NT2/D1 (cell line): ENCODE data around the gene SLC39A2.

Experiments
- DNase-seq: peaks from one replicate; pipeline ENCODE4 v3.0.0-alpha.2; 2011; ENCODE audit warnings: low read depth, low spot score
- H3K27me3 ChIP-seq: 2 replicates; pipeline ENCODE4 v1.6.0; 2011; ENCODE audit warnings: mild to moderate bottlenecking; ENCODE audit not compliant: insufficient read length, insufficient read depth
- H3K36me3 ChIP-seq: 2 replicates; pipeline ENCODE4 v1.6.1; 2011; ENCODE audit warnings: mild to moderate bottlenecking, low read length, mixed read lengths; ENCODE audit not compliant: insufficient read depth, insufficient read length
- H3K4me1 ChIP-seq: 2 replicates; pipeline ENCODE4 v1.5.1; 2011; ENCODE audit not compliant: insufficient read depth, insufficient read length
- H3K4me3 ChIP-seq: 2 replicates; pipeline ENCODE4 v1.5.1; 2011; ENCODE audit warnings: low read depth; ENCODE audit not compliant: insufficient read length
- H3K9ac ChIP-seq: 2 replicates; pipeline ENCODE4 v1.6.0; 2011; ENCODE audit warnings: low read depth; ENCODE audit not compliant: insufficient read length
- H3K9me3 ChIP-seq: 2 replicates; pipeline ENCODE4 v1.5.1; 2011; ENCODE audit warnings: mild to moderate bottlenecking, low read length; ENCODE audit not compliant: insufficient read depth
- SUZ12 ChIP-seq: IDR thresholded peaks from 2 replicates; pipeline ENCODE4 v1.6.1; 2011; ENCODE audit not compliant: insufficient read length, insufficient read depth; ENCODE audit errors: extremely low read depth
- YY1 ChIP-seq: IDR thresholded peaks from 2 replicates; pipeline ENCODE4 v1.6.1; 2011; ENCODE audit not compliant: insufficient read length, insufficient read depth
- ZNF274 ChIP-seq: IDR thresholded peaks from 2 replicates; pipeline ENCODE4 v1.6.1; 2011; ENCODE audit warnings: mild to moderate bottlenecking, low read depth, low read length

SLC39A2 gene

GRCh38 chr14:21023174-21023573, 24.1 kb downstream of the SLC39A2 start:
- DNase-seq = no peak
- H3K36me3 ChIP-seq = peaks cover 33% of the 10 kb centered on the region
- H3K9ac ChIP-seq = no peak overlapping the region
- TF ChIP-seq SUZ12 (no peak), ZNF274 (no peak), YY1 (no peak)
- no peak overlapping the region for H3K4me3 ChIP-seq
- H3K27me3 ChIP-seq = peaks cover 11% of the 10 kb centered on the region
- no peaks in the 10 kb centered on the region for H3K9me3 ChIP-seq
- peaks cover 6% of the 10 kb centered on the region for H3K4me1 ChIP-seq

- DNase-seq = no peak
- Histone ChIP-seq H3K4me1 (peaks cover 6% of the 10 kb centered on the region), H3K9ac (peak overlapping the region; percentile 87), H3K9me3 (no peaks in the 10 kb centered on the region), H3K36me3 (peaks cover 25% of the 10 kb centered on the region), H3K4me3 (peak overlapping the region; percentile 80), H3K27me3 (peaks cover 11% of the 10 kb centered on the region)
- no peak for TF ChIP-seq SUZ12
- TF ChIP-seq ZNF274 = no peak
- TF ChIP-seq YY1 = no peak
Measured at GRCh38 chr14:21023817-21024584, 24.9 kb downstream of the SLC39A2 start.

DNA sequence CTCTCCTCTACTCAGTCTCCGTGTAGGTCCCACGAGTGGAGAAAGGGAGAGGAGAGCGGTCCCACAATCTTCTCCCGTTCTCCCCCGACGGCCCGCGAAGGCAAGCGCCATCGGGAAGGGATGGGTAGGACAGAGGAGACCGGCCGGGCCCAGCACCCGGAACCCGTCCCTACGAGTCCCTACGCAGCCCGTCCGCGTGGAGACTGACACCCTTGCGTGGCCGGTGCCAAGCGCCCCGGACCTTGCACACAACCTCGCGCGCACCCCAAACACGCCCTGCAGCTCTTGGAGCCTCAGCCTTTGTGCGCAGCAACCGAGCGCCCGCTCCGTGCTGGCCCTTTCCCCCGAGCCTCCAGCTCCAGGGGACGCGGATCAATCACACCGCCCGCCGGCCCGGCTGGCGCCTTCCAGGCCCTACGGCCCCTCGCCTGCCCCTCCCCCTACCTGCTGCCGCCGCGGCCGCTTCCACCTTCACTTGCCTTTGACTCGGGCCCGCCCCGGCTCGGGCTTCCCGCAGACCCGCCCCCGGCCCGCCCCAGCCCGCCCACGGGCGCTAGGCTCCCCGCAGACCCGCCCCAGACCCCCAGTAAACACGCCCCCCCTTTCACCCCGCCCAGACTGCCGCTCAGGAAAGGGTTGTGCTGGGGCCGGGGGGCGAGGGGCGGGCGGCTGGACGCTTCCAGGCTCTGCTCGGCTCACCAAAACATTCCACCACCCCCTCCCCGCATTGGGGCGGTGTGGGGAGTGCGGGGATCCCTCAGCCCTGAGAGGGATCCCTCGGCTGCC, 25.7 kb downstream of the SLC39A2 start, which contains the start of gene NDRG2:
Gene NDRG2, minus strand, starts transcription at position 477 of the 786 bp plus-strand sequence. CDS start 1,746 bp downstream, outside the sequence.
- H3K36me3 ChIP-seq = peaks cover 17% of the 10 kb centered on the region
- TF ChIP-seq SUZ12 (no peak), YY1 (no peak), ZNF274 (no peak)
- DNase-seq = peak; percentile 57
- peaks cover 11% of the 10 kb centered on the region for H3K27me3 ChIP-seq
- H3K4me3 ChIP-seq = peak within 1 kb of the TSS; percentile 80
- peaks cover 6% of the 10 kb centered on the region for H3K4me1 ChIP-seq
- peak within 1 kb of the TSS; percentile 87 for H3K9ac ChIP-seq
- H3K9me3 ChIP-seq = no peaks in the 10 kb centered on the region

GRCh38 chr14:21025371-21026273, 26.5 kb downstream of the SLC39A2 start:
- H3K4me1 ChIP-seq = peaks cover 6% of the 10 kb centered on the region
- no peaks in the 10 kb centered on the region for H3K9me3 ChIP-seq
- peaks cover 12% of the 10 kb centered on the region for H3K36me3 ChIP-seq
- H3K27me3 ChIP-seq = peaks cover 11% of the 10 kb centered on the region
- TF ChIP-seq SUZ12 = no peak
- peak overlapping the region; percentile 72 for H3K9ac ChIP-seq
- peak overlapping the region; percentile 51 for H3K4me3 ChIP-seq
- DNase-seq = no peak

- Histone ChIP-seq H3K9ac (peak overlapping the region; percentile 72), H3K4me1 (peaks cover 6% of the 10 kb centered on the region), H3K9me3 (no peaks in the 10 kb centered on the region), H3K27me3 (peaks cover 11% of the 10 kb centered on the region), H3K4me3 (peak overlapping the region; percentile 40), H3K36me3 (peaks cover 4% of the 10 kb centered on the region)
- no peak for DNase-seq
- no peak for TF ChIP-seq ZNF274
- TF ChIP-seq SUZ12 = no peak
- TF ChIP-seq YY1 = no peak
Measured at GRCh38 chr14:21026274-21026987, 27.3 kb downstream of the SLC39A2 start.

GRCh38 chr14:21026988-21027315, 27.9 kb downstream of the SLC39A2 start:
- Histone ChIP-seq H3K4me3 (no peak overlapping the region), H3K36me3 (no peaks in the 10 kb centered on the region), H3K9ac (no peak overlapping the region), H3K9me3 (no peaks in the 10 kb centered on the region), H3K27me3 (peaks cover 11% of the 10 kb centered on the region), H3K4me1 (peaks cover 6% of the 10 kb centered on the region)
- TF ChIP-seq SUZ12 = no peak
- TF ChIP-seq YY1 = no peak
- TF ChIP-seq ZNF274 = no peak
- DNase-seq = no peak
